KMS-11 (cell line): ENCODE data around the gene AKR1C1.
"Not testable (repeated sequence)": the region's sequence is repeated elsewhere in the genome, so short reads cannot be mapped to it uniquely, and the experiment has no call there.

ENCODE experiments used
- H2AFZ ChIP-seq: fragments of 200-600 bp; sonication (generic); 2 replicates; pipeline ENCODE4 v1.6.1; 2016; ENCODE audit warnings: antibody characterized with exemption, mixed run types, low read depth
- H3K27ac ChIP-seq: fragments of 200-600 bp; sonication (generic); 2 replicates; pipeline ENCODE4 v1.6.1; 2016; ENCODE audit warnings: mild to moderate bottlenecking, mixed run types
- H3K27me3 ChIP-seq: fragments of 200-600 bp; sonication (generic); 2 replicates; pipeline ENCODE4 v1.6.1; 2017; ENCODE audit warnings: mild to moderate bottlenecking, low read depth, mixed run types, moderate library complexity; ENCODE audit not compliant: insufficient read depth
- H3K36me3 ChIP-seq: fragments of 200-600 bp; sonication (generic); 2 replicates; pipeline ENCODE4 v1.6.1; 2017; ENCODE audit warnings: mild to moderate bottlenecking, mixed run types; ENCODE audit not compliant: insufficient read depth
- H3K4me1 ChIP-seq: fragments of 200-600 bp; sonication (generic); 2 replicates; pipeline ENCODE4 v1.6.1; 2016; ENCODE audit warnings: mild to moderate bottlenecking, low read depth, mixed run types; ENCODE audit not compliant: poor library complexity, severe bottlenecking
- H3K4me2 ChIP-seq: fragments of 200-600 bp; sonication (generic); 2 replicates; pipeline ENCODE4 v1.7.0; 2016; ENCODE audit warnings: mild to moderate bottlenecking, mixed run types
- H3K4me3 ChIP-seq: fragments of 200-600 bp; sonication (generic); IDR thresholded peaks from 2 replicates; pipeline ENCODE4 v1.6.1; 2017; ENCODE audit warnings: low read depth, low read length, mixed read lengths; ENCODE audit not compliant: insufficient read depth
- H3K79me2 ChIP-seq: fragments of 200-600 bp; sonication (generic); 2 replicates; pipeline ENCODE4 v1.6.1; 2016; ENCODE audit warnings: low read depth, mixed run types; ENCODE audit not compliant: insufficient read depth
- H3K9ac ChIP-seq: fragments of 200-600 bp; sonication (generic); 2 replicates; pipeline ENCODE4 v1.6.1; 2016; ENCODE audit warnings: mild to moderate bottlenecking, mixed run types
- H4K20me1 ChIP-seq: fragments of 200-600 bp; sonication (generic); 2 replicates; pipeline ENCODE4 v1.6.1; 2016; ENCODE audit warnings: mild to moderate bottlenecking, mixed run types; ENCODE audit not compliant: insufficient read depth
- TF ChIP-seq, protein P1 (sequence below): fragments of 200-600 bp; sonication (generic); conservative IDR thresholded peaks from 2 replicates; pipeline ENCODE4 v1.6.1; 2017; ENCODE audit warnings: low read depth, mild to moderate bottlenecking, antibody characterized with exemption, low read length, moderate library complexity, mixed read lengths

AKR1C1 gene

DNA sequence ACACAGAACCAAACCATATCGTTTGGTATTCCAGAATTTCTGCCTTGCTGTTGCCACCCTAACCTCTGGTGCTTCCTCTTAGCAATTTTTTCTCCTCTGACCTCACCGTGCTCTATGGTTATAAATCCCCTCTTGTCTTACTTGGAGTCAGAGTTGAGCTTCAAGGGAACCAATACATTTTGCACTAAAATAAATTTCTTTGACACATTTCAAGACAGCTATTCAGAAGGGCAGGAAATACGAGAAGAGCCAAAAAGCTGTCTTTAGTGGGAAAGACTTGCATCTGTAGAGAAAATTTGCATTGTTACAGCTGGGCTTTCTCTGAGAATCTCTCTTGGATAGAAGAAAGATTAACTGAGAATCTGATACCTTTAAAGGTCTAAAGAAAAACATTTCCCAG, 54.9 kb downstream of the AKR1C1 start:
- TF ChIP-seq, protein P1, sequence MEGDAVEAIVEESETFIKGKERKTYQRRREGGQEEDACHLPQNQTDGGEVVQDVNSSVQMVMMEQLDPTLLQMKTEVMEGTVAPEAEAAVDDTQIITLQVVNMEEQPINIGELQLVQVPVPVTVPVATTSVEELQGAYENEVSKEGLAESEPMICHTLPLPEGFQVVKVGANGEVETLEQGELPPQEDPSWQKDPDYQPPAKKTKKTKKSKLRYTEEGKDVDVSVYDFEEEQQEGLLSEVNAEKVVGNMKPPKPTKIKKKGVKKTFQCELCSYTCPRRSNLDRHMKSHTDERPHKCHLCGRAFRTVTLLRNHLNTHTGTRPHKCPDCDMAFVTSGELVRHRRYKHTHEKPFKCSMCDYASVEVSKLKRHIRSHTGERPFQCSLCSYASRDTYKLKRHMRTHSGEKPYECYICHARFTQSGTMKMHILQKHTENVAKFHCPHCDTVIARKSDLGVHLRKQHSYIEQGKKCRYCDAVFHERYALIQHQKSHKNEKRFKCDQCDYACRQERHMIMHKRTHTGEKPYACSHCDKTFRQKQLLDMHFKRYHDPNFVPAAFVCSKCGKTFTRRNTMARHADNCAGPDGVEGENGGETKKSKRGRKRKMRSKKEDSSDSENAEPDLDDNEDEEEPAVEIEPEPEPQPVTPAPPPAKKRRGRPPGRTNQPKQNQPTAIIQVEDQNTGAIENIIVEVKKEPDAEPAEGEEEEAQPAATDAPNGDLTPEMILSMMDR, result no peak
- Histone ChIP-seq H2AFZ (no peak overlapping the region), H4K20me1 (no peaks in the 10 kb centered on the region), H3K4me2 (no peak overlapping the region), H3K27me3 (no peaks in the 10 kb centered on the region), H3K4me3 (no peak overlapping the region), H3K36me3 (no peaks in the 10 kb centered on the region), H3K79me2 (no peaks in the 10 kb centered on the region), H3K27ac (no peak overlapping the region), H3K9ac (no peak overlapping the region), H3K4me1 (peaks cover 4% of the 10 kb centered on the region)

- not testable (repeated sequence) for H3K79me2 ChIP-seq, H3K4me2 ChIP-seq, H3K27me3 ChIP-seq
Observed at GRCh38 chr10:5018671-5019277, 55.6 kb downstream of the AKR1C1 start.

DNA sequence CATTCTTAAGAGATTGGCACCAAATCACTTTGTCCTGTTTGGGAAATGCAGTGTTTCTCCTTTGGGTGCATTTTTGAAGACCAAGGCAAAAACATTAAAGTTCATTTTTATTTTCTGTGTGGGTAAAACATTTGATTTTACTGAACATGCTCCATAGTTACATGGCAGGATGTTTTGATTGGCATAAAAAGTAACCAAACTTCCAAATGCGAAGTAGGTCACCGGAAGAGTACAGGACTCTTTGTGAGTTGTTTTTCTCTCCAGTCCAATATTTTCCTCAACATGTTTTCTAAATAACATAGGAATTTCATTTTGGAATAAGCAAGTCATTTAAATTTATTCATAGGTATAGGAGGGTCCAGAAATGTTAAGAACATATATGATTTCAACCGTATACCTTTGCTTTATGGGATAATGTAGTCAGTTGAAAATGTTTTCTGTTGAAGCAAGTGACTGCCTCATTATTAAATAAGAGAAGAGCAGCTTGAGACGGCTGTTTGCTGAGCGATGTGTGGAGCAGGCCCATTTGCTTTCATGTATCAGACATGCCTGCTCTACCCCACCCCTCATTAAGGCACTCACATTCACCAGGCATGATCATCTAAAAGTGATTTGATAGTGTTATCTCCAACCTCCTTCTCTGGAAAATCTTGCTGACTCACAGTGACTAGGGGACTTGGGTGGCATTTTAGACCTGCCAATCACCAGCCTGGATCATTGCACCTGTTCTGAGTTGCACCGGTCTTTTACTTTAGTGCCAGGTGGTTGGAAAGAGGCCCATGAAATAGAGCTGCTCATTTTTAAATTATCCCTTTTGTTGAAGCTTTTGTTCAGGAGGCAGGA, 56.8 kb downstream of the AKR1C1 start:
- not testable (repeated sequence) for H3K79me2 ChIP-seq, H3K27ac ChIP-seq, H2AFZ ChIP-seq, H3K4me2 ChIP-seq, H4K20me1 ChIP-seq, H3K36me3 ChIP-seq, H3K4me1 ChIP-seq, H3K27me3 ChIP-seq, H3K9ac ChIP-seq, H3K4me3 ChIP-seq

More at GRCh38 chr10:5018671-5019277, 55.6 kb downstream of the AKR1C1 start:
- H3K27ac ChIP-seq, H3K36me3 ChIP-seq, H3K4me3 ChIP-seq, H4K20me1 ChIP-seq, H3K9ac ChIP-seq, H3K4me1 ChIP-seq, H2AFZ ChIP-seq: not testable (repeated sequence)

- H3K79me2 ChIP-seq, H2AFZ ChIP-seq, H3K36me3 ChIP-seq, H3K27me3 ChIP-seq, H4K20me1 ChIP-seq, H3K27ac ChIP-seq, H3K4me1 ChIP-seq, H3K4me3 ChIP-seq, H3K4me2 ChIP-seq, H3K9ac ChIP-seq: not testable (repeated sequence)
Observed at GRCh38 chr10:5021624-5022290, 58.5 kb downstream of the AKR1C1 start.

DNA sequence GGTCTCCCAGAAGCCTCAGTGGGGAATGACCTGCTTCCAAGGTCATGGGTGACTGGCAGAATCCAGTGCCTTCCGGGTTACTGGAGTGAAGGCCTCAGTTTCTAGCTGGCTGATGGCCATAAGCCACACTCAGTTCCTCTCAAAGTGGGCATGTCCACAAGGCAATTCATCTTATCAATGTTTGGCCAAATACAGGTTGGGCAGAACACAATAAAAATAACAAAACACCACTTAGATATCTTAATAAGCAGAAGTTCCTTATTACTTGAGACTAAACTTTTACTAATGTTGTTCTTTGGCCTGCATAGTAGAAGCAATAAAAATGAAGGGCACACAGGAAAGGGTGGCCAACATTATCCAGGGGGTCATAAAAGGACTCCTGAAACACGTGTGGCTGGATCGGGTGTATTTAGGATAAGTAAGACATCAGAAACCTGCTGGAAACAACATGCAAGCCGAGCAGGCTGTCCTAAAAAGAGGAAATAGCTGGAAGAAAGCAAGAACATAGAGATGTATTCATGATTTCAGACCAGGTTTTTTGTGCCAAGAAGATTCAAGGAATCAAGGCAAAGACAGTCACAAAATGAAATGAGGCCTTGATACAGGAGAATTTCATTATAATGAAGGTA, 60.1 kb downstream of the AKR1C1 start:
- Histone ChIP-seq H3K79me2 (no peaks in the 10 kb centered on the region), H2AFZ (no peak overlapping the region), H3K9ac (no peak overlapping the region), H3K27ac (no peak overlapping the region), H3K4me2 (no peak overlapping the region), H3K4me3 (no peak overlapping the region), H3K36me3 (no peaks in the 10 kb centered on the region), H3K27me3 (no peaks in the 10 kb centered on the region), H3K4me1 (peaks cover 4% of the 10 kb centered on the region), H4K20me1 (no peaks in the 10 kb centered on the region)
- TF ChIP-seq, protein P1, result no peak

- not testable (repeated sequence) for H3K9ac ChIP-seq, H3K79me2 ChIP-seq, H3K27me3 ChIP-seq, H3K4me2 ChIP-seq, H3K27ac ChIP-seq, H3K36me3 ChIP-seq, H4K20me1 ChIP-seq, H3K4me1 ChIP-seq, H3K4me3 ChIP-seq, H2AFZ ChIP-seq
Observed at GRCh38 chr10:5025461-5025881, 62.3 kb downstream of the AKR1C1 start.
